GM12892 (cell line): ENCODE results near the gene NCK2.

Experiments
- POLR2AphosphoS5 ChIP-seq: IDR thresholded peaks from 2 replicates; pipeline ENCODE4 v1.6.1; 2011; ENCODE audit warnings: low read depth, low read length, control low read depth
- TAF1 ChIP-seq: IDR thresholded peaks from 2 replicates; pipeline ENCODE4 v1.6.1; 2011; ENCODE audit warnings: low read depth, mild to moderate bottlenecking, control low read depth, low read length, borderline replicate concordance

DNA sequence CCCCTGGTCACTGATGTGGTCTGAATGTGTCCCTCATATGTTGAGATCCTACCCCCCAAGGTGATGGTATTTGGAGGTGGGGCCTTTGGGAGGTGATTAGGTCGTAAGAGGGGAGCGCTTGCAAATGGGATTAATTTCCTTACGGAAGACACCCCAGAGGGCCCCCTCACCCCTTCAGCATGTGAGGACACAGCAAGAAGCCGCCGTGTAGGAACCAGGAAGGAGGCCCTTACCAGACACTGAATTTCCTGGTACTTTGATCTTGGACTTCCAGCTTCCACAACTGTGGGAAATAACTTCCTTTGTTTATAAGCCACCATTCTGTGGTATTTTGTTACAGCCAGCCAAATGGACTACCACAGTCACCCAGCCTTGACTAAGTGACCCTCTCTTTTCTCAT is 35.9 kb downstream of the NCK2 start:
- TF ChIP-seq TAF1, result no peak
- TF ChIP-seq POLR2AphosphoS5, result no peak
